HepG2 (cell line): ENCODE measurements around the gene GPR65.

Source experiments
- ARID3A ChIP-seq: IDR thresholded peaks from 2 replicates; pipeline ENCODE4 v1.6.1; 2012; ENCODE audit warnings: low read depth, low read length, improper control_type of control experiment
- ATF3 ChIP-seq: sonication (generic); formaldehyde crosslinking; IDR thresholded peaks from 2 replicates; pipeline ENCODE4 v1.4.0; 2020; ENCODE audit warnings: missing genetic modification reagents
- CTCF ChIP-seq: sonication (generic); formaldehyde crosslinking; IDR thresholded peaks from 2 replicates; pipeline ENCODE4 v1.5.0; 2020; ENCODE audit warnings: mild to moderate bottlenecking, missing genetic modification reagents, moderate library complexity
- FUBP1 ChIP-seq: sonication (generic); formaldehyde crosslinking; IDR thresholded peaks from 2 replicates; pipeline ENCODE4 v1.5.1; 2020; ENCODE audit warnings: missing genetic modification reagents, mild to moderate bottlenecking, borderline replicate concordance
- HOXA7 ChIP-seq: sonication (generic); formaldehyde crosslinking; IDR thresholded peaks from 2 replicates; pipeline ENCODE4 v1.8.1; 2022; ENCODE audit warnings: mild to moderate bottlenecking, missing genetic modification reagents, moderate library complexity
- IRF2 ChIP-seq: IDR thresholded peaks from 2 replicates; pipeline ENCODE4 v1.6.1; 2018; ENCODE audit warnings: missing genetic modification reagents, missing compliant biosample characterization
- PBX3 ChIP-seq: sonication (generic); formaldehyde crosslinking; IDR thresholded peaks from 2 replicates; pipeline ENCODE4 v1.8.1; 2023; ENCODE audit warnings: missing genetic modification reagents, inconsistent platforms, borderline replicate concordance
- SIN3A ChIP-seq: IDR thresholded peaks from 2 replicates; pipeline ENCODE4 v1.6.1; 2011; ENCODE audit warnings: low read depth, mild to moderate bottlenecking, control low read depth, low read length, borderline replicate concordance
- U2AF2 ChIP-seq: fragments of 200-400 bp; formaldehyde crosslinking; IDR thresholded peaks from 2 replicates; pipeline ENCODE4 v1.6.1; 2017; ENCODE audit warnings: low read depth, mild to moderate bottlenecking, low read length
- ZNF276 ChIP-seq: sonication (generic); formaldehyde crosslinking; IDR thresholded peaks from 2 replicates; pipeline ENCODE4 v1.4.0; 2020; ENCODE audit warnings: mild to moderate bottlenecking, low read depth, missing genetic modification reagents

GRCh38 chr14:88049266-88049665 lies 44.3 kb downstream of the GPR65 start:
- no peak for TF ChIP-seq ATF3 (CRISPR knock-in tag)
- no peak for TF ChIP-seq IRF2
- TF ChIP-seq ZNF276: no peak
- TF ChIP-seq ARID3A: no peak
- no peak for TF ChIP-seq PBX3 (CRISPR knock-in tag)
- no peak for TF ChIP-seq SIN3A
- TF ChIP-seq FUBP1: no peak
- TF ChIP-seq U2AF2: no peak
- TF ChIP-seq CTCF (CRISPR knock-in tag): no peak
- no peak for TF ChIP-seq HOXA7 (CRISPR knock-in tag)
